ENCODE measurements around the gene NEU2.
A peak's percentile ranks its signal among the peaks of the same experiment; 100 is the strongest.

NEU2 gene

DNA sequence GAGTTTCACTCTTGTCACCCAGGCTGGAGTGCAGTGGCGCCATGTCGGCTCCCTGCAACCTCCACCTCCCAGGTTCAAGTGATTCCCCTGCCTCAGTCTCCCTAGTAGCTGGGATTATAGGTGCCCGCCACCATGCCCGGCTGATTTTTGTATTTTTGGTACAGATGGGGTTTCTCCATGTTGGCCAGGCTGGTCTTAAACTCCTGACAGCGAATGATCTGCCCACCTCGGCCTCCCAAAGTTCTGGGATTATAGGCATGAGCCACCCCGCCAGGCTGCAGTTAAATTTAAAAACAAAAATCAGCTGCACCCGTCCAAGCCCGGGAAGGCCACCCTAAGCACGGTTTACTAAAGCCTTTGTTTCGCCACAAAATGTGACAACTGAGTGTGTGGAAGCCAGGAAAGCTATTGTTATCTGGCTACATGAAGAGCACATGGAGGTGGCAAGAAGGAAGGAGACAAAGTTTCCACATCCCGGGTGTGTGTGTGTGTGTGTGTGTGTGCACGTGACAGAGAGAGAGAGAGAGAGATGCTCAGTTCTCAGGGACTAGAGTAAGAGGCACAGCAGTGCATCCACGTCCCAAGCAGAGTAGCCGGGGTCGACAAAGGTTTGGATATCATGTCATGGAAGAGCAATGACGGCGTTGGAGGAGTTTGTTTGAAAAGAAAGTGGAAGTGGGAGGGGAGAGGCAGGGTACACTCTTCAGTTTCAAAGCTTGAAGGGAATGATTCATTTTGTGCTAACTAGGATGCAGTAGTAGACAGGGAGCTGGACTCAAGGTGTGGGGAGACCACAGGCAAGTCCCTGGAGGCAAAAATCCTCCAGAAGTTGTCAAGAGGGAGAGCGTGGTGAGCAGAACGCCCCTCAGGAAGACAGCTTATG lies 47.7 kb downstream of the NEU2 start:
- peak; percentile 14 to 44 for DNase-seq

DNA sequence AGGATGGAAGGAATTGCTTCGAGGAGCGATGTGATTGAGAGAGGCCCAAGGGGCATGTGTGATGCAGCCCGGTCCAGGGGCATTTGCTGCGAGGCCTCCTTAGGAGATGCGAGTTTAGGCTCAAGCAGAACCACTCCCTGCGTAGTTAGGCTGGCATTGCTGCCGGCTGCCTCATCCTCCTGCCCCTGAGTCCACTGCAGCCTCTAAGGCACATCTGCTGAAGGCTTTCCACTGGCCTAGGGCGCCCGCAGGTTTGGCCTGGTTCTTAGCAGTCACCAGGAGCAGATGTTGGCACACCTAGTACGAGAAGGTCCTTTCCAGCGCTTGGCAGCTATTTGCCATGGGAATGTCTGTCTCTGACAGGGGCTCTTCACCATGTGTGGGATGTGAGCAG lies 48.4 kb downstream of the NEU2 start:
- DNase-seq: no peak

DNA sequence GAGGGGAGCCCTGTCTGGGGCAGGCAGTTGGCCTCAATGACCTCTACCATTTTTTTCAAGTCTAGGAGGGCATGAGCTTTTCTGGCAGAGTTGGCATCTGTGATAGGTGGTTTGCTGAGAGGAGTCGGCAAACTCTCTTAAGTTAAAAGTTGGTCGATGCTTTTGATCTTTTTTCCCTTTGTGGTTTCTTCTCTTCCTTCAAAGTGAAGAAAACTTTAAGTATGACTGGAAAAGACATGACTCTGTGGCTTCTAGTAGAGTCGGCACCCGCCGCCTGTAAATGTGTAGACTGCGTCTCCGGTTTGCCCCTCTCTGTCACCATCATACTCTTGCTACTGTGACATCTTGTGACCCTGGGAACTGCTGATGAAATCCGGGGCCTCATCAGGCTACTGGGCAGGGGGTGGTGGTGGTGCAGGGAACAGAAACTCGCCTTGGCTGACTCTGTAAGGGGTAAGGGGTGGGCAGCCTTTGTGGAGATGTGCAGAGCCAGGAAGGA lies 48.8 kb downstream of the NEU2 start:
- peak; percentile 54 to 76 for DNase-seq

DNA sequence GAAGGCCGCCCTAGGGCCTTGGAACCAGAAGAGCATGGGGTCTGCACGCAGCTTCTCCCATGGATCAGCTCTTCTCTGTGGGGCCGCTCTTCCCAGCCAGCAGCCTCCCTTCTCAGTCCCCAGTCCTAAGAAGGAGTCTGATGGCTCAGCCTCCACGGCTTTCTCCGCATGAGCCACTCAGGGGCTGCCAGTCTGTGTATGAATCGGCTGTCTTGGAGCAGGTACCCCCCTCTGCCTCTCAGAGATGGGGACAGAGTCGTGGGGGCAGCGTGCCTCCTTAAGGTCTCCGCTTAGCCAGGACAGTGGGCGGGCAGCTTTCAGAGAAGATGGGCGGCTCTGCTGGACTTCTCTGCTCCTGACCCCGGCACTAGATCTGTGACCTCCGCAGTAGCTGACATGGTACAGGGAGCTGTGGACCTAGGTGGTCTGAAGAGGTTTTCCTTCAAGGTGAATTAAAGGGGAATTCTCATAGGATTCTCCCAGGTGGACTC lies 49.3 kb downstream of the NEU2 start:
- DNase-seq: no peak

DNA sequence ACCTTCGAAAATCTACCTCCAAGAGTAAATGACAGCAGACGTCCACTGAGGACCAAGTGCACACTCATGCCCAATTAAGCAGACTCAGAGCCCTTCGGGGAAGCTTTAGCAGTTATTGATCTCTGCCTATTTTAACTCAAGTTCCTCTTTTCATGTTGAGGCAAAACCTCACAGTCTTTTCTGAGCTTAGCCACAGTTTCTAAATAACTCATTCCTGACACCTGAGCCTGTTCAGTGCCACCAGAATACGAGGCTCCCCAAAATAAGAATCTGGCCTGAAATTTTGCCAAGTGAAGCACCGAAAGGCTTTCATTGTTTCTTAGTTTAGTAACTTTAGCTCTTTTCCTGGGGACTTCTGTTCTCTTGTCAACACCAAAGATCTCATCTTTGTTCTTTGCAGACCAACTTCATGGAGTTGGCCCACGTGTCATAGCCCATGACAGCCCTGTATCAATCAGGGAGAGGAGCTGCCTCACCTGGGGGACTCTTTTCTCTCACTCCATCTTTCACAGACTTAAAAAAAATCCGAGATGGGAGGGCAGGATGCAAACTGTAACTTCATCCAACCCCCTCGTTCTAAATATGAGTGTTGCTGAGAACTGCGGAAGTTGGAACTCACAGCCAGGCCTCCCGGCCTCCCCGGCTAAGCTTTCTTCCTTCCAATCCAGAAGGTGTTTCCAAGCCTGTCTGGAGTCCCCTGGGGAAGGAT lies 49.9 kb downstream of the NEU2 start:
- DNase-seq: peak in 1 of 2 donors; percentile 16

DNA sequence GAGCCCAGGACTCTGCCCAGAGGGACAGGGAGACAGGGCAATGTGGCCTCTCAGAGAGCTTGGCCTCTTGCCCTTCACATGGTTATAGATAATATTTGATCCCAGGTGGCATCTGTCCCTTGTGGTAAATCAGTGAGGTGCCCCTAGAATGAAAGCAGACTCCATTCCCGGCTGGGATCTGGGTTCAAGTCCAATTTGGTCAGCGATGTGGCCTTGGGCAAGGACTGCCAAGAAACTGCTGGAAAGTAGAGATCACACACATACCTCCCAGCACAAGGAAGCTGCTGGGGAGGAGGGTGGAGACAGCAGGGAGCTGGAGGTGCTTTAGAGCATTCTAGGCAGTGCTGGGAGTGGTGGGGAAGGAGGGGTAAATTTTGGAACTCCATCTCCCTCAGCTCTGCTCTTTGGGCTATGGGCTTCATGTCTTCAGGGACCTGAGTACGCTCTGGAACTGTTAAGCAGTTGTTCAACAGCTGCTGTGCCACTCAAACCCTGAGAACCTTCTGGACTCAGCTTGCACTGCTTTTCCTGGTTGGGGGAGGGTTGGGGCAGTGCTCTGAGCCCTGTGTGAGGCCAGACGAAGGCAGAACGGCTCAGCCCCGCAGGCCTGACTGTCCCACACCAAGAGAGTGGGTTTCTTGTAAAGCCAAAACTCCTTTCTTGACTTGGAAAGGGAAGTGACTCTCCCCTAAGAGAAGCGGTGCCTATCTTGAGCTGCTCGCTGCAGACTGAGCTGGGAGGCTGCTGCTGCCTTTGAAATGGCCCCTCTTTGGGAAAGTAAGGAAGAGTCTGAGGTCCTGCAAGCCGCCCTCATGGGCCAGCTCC lies 50.7 kb downstream of the NEU2 start:
- DNase-seq: peak; percentile 33 to 63

DNA sequence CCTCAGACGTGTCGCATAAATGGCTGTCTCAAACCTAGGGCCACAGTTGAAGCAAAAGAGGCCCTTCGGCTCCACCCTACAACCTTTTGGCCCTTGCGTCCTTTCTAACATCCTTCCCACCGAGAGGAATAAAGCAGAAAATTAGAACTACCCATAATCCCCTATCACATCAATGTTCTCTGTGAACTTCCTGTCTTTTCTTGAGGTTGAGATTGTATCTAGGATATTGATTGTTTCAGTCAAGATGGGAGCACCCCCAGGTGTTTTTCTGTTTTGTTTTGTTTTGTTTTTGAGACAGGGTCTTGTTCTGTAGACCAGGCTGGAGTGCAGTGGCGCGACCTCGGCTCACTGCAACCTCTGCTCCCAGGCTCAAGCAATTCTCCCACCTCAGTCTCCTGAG lies 51.3 kb downstream of the NEU2 start:
- DNase-seq: no peak

DNA sequence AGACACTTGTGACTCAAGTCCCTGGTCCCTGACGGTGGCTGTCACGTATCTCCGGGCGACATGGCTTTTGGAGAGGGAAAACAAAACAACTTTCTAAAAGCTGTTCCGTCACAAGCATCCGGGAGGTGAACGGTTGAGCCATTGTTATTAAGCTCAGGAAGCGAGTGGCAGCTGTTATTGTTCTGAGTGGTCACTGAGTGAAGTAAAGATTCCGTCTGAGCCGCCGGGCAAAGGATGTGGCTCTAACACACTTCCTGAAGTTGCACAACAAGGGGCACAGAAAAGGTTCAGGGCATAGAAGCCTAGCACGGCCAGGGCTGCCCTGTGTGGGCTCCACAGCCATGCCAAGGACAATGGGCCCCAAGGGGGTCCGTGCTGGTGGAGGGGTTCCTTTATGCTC lies 52.0 kb downstream of the NEU2 start:
- DNase-seq: peak; percentile 52 to 81
